GM18505 (cell line): ENCODE measurements around the gene GREB1.

Experiments used
- ATAC-seq: cut with Tn5 transposase; IDR thresholded peaks from one replicate; pipeline ENCODE4 v1.9.1; 2021; ENCODE audit not compliant: unreplicated experiment
- POLR2A ChIP-seq: IDR thresholded peaks from 4 replicates; pipeline ENCODE4 v1.6.1; 2011; ENCODE audit warnings: borderline replicate concordance; ENCODE audit not compliant: insufficient read depth, insufficient read length; ENCODE audit errors: extremely low read depth

The GREB1 gene

DNA sequence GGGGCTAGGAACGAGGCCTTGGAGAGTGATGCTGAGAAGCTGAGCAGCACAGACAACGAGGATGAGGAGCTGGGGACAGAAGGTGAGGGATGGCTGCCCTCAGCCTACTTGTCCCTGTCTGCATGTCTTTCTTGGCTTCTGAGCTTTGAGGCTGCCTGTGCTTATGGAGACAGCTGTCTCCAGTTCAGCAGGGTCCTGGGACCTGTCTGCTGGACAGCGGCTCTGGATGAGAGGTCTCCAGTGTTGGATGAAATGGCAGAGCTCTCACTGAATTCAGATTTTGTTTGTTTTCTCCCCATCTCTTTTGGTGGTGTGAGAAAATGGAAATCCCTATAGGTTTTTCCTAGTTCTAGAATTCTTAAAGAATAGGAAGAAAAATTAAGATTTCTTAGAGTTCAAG lies 81.4 kb downstream of the GREB1 start:
- no peak for ATAC-seq
- TF ChIP-seq POLR2A = no peak

DNA sequence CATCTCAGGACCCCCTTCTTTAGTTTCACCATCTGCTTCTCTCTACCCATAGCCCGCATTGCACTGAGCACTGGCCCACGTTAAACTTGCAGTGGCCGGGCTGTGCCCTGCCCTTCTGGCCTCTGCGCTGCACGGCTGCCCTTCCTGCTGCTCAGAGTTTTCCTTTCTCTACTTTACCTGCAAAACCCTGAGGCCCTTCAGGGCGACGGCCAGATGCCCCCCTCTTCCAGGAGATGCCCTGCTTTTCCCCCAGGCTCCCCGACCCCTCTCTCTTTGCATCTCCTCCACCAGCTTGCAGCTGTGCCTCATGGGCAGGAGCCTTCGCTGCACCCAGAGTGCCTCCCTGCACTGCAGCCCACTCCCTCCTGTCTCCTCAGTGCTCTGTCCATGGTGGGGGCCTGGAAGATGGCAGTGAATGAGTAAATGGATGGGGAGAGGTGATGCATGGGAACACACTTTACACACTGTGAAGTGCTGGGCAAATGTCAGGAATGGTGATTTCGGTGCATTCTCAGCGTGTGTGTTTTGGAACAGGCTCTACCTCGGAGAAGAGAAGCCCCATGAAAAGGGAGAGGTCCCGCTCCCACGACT lies 82.3 kb downstream of the GREB1 start:
- TF ChIP-seq POLR2A = no peak
- no peak for ATAC-seq

GRCh38 chr2:11616851-11617415 lies 83.1 kb downstream of the GREB1 start:
- no peak for TF ChIP-seq POLR2A

DNA sequence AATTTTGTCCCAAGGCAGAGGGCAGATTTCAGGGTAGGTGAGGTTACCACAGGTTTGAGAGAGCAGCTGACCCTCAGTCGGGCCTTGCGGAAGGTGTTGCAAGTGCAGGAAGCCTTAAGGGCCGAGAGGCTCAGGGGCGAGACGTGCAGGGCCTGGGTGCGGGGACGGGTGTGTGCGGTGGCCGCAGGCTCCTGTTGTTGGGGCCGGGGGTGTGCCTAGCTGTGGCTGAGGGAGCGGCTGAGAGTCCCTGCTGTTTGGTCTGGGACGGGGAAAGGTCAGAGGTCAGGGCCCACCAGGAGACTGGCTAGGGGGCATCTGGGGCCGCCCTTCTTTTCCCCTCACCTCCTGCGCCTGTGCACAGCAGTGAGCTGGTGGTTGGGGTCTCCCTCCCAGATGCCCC lies 83.7 kb downstream of the GREB1 start:
- ATAC-seq = no peak
- TF ChIP-seq POLR2A = no peak

More at GRCh38 chr2:11616851-11617415, 83.1 kb downstream of the GREB1 start:
- no peak for ATAC-seq

DNA sequence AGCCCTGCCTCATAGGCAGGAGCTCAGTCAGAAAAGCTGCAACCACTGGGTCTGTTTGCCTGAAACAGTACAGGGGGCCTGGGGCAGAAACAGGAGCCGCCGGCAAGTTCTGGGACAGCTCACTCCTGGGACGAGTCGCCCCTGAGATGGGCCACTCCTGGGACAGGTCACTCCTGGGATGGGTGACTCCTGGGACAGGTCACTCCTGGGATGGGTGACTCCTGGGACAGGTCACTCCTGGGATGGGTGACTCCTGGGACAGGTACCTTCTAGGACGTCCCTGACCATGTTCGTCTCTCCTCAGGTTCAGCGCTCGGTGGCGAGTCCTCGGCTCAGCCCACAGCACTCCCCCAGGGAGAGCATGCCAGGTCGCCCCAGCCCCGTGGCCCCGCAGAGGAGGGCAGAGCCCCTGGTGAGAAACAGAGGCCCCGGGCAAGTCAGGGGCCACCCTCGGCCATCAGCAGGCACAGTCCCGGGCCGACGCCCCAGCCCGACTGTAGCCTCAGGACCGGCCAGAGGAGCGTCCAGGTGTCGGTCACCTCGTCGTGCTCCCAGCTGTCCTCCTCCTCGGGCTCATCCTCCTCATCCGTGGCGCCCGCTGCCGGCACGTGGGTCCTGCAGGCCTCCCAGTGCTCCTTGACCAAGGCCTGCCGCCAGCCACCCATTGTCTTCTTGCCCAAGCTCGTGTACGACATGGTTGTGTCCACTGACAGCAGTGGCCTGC lies 84.3 kb downstream of the GREB1 start:
- no peak for ATAC-seq
- TF ChIP-seq POLR2A = no peak

GRCh38 chr2:11618708-11619062 lies 84.8 kb downstream of the GREB1 start:
- no peak for TF ChIP-seq POLR2A
- ATAC-seq = no peak

GRCh38 chr2:11621410-11621809 lies 87.6 kb downstream of the GREB1 start:
- no peak for ATAC-seq
- TF ChIP-seq POLR2A = no peak

GRCh38 chr2:11622611-11623010 lies 88.8 kb downstream of the GREB1 start:
- ATAC-seq = no peak
- no peak for TF ChIP-seq POLR2A

GRCh38 chr2:11624893-11625292 lies 91.0 kb downstream of the GREB1 start:
- no peak for ATAC-seq
- no peak for TF ChIP-seq POLR2A

DNA sequence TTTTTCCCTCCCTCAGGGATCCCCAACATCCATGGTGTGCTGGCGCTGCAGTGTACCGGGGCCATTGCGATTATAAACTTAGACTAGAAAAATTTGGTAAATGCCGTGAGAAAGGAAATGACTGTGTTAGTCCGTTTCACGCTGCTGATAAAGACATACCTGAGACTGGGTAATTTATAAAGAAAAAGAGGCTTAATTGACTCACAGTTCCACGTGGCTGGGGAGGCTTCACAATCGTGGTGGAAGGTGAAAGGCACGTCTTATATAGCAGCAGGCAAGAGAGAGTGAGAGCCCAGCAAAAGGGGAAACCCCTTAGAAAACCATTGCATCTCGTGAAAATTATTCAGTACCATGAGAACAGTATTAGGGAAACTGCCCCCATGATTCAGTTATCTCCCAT lies 91.8 kb downstream of the GREB1 start:
- no peak for TF ChIP-seq POLR2A
- no peak for ATAC-seq

DNA sequence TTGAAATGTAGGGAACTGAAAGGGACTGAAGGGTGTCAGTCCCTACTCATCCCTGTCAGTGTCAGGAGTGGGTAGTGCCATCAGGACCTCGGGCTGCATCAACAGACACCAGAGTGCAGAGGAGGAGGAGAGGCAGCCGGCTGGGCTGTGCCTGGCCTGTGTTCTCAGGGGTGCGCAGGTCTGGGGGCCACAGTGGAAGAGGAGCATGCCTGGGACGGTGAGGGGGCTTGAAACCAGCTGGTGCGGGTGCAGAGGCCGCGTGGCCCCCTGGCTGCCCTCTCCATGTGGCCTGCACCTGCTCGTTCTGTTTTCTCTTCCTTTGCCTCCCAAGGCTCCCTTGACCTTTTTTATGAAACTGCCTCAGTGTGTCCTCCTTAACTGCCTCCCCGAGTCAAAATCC lies 94.8 kb downstream of the GREB1 start:
- ATAC-seq = no peak
- TF ChIP-seq POLR2A = no peak

DNA sequence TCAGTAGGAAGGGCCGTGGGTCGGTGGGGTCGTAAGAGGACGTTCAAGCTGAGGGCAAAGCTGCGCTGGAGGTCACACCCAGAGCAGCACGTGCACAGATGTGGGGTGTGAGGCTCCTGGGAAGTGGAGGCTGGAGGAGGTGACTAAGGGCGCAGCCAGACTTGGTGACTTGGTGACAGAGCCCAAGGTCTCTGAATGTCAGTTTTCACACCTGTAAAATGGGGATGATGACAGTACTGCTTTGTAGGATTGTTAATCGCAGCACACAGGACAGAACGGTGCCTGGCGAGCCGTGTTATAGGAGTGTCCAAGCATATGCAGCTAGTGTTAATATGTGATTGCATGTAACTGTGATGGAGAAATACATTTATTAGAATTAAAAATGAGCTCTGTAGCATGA lies 95.4 kb downstream of the GREB1 start:
- no peak for ATAC-seq
- TF ChIP-seq POLR2A = no peak

DNA sequence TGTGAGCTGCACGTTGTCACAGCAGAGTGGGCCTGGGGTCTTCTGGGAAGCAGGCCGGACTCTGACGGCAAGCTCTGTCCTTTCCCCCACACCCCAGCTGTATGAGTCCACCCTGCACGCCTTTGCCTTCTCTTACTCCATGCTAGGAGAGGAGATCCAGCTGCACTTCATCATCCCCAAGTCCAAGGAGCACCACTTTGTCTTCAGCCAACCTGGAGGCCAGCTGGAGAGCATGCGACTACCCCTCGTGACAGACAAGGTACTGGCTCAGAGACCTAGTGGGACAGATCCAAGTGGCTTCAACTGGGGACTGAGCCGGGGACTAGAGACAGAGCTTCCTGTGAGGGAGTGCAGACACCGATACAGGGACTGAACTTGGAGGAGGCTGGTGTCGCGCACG lies 96.0 kb downstream of the GREB1 start:
- ATAC-seq = no peak
- no peak for TF ChIP-seq POLR2A

GRCh38 chr2:11630855-11631254 lies 97.0 kb downstream of the GREB1 start:
- no peak for TF ChIP-seq POLR2A
- no peak for ATAC-seq
